HG03442 (cell line): ENCODE results near the gene ZSCAN21.

Experiments used
- ATAC-seq: cut with Tn5 transposase; IDR thresholded peaks from one replicate; pipeline ENCODE4 v1.9.1; 2021; ENCODE audit warnings: mild to moderate bottlenecking, moderate library complexity; ENCODE audit not compliant: unreplicated experiment

Gene ZSCAN21

GRCh38 chr7:100072462-100072861 is 22.9 kb downstream of the ZSCAN21 start:
- no peak for ATAC-seq

DNA sequence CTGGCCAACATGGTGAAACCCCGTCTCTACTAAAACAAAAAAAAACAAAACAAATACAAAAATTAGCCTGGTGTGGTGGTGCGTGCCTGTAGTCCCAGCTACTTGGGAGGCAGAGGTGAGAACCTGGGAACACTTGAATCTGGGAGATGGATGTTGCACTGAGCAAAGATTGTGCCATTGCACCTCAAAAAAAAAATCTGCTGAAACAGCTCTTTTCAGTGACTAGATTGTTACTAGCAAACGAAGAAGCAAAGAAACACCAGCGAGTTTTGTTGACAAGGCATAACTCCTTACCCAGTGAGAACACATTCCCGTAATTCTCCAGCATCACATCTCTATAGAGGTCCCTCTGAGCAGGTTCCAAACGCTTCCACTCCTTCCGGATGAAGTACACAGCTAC is 25.3 kb downstream of the ZSCAN21 start:
- ATAC-seq = no peak

DNA sequence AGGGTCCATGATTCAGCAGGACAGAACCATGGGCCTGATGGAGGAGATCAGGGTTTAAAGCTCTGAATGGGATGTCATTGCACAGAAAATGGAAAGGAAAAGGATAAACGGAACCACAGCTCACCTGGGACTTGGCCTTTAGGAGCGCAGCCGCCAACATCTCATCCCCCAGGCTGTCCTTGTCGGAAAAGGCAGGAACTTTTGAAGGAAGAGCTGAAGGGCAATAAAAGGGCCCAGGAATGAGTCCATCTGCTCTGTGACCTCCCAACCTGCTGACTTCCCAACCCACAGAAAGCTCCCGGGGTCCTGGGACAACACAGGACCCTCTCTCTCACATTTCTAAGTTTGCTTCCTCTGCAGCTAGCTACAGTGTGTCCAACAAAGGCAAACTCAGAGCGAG is 25.8 kb downstream of the ZSCAN21 start:
- ATAC-seq = no peak

- ATAC-seq = no peak
These were observed 27.6 kb downstream of the ZSCAN21 start for GRCh38 chr7:100077205-100077604.

DNA sequence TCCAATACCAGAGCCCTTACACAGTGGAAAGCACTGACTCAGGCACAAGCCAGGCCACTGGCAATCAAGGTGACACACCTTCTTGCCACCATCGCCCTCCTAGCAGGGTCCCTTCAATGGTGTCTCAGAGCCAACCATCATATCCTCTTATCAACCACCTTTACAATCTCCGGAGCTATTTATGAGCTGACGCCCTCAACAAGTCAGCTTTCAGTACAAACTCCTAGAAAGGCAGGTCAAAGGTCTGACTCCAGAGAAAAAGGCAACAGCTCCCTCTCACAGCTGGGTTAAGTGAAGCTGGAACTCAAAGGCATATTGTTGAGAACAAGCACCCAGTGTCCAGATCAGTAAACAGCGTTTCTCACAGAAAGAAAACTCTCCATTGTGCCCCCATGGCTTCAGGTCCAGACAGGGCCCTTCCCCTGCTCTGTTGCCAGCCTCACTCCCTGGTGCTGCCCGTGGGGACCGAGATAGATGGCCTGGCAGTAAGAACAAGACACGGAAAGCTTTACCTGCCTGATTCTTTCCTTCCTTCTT is 29.5 kb downstream of the ZSCAN21 start:
- no peak for ATAC-seq

DNA sequence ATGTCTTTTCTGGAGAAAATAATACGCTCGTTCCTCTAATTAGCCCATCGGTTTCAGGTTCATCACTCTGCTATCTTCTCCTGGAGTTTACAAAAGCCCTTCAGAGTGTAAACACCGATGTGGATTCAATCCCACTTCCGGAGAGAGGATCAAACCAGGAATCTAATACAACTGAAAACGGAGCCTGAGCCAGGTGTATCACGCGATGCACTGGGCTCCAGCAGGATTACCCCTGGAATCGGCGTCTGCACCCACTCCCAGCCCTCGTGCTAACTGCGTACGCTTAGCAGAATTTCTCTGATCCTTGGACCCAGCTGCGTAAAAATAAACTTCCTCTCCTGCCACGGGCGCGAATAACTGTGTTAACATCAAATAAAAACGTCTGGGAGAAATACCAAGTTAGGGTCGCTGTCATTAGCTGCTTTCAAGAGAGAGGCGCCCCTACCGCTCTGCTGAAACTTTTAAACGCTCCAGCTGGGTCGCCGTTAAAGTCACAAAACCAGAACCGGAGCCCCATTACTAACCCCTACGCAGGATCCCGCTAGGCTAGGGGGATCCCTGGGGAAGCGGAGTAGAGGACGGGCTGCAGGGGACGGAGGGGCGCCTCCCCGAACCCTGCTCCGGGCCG is 31.4 kb downstream of the ZSCAN21 start:
- no peak for ATAC-seq

GRCh38 chr7:100081535-100082102 is 32.0 kb downstream of the ZSCAN21 start, which contains the start of gene ZNF3:
TSS of gene ZNF3 (minus strand) at chr7:100081723. CDS start at chr7:100077357, 4,366 bp downstream.
- ATAC-seq = peak; percentile 76

DNA sequence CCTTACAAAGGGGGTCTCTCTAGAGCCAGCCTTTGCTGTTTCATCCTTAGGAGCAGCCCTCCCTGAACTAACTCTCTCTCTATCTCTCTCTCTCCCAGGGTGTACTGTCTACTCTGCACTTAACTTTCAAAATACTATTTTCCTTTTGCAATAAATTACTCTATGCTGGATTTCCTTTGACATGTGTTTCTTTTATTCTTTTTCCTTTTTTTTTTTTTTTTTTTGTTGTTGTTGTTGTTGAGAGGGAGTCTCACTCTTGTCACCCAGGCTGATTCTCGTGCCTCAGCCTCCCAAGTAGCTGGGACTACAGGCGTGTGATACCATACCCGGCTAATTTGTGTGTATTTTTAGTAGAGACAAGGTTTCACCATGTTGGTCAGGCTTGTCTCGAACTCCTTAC is 33.4 kb downstream of the ZSCAN21 start:
- no peak for ATAC-seq

DNA sequence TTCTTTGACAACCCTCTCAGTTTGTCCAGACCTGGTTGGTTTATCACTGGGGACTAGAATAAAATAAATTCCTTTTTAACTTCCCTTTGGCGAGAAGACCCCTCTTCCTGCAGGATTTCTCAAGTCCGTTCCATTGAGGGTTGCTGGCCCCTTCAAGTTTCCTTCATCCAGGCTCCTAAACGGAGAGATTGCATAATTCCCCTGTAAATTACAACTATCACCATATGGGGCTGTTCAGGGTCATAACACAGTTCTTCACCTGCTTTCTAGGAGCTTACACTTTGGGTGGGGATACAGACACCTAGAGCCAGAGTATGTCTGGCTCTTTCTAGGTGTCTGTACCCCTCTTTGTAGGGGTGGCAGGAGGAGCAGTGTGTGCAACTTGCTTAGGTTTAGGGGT is 35.9 kb downstream of the ZSCAN21 start:
- no peak for ATAC-seq

GRCh38 chr7:100087055-100087750 is 37.6 kb downstream of the ZSCAN21 start:
- ATAC-seq = no peak

DNA sequence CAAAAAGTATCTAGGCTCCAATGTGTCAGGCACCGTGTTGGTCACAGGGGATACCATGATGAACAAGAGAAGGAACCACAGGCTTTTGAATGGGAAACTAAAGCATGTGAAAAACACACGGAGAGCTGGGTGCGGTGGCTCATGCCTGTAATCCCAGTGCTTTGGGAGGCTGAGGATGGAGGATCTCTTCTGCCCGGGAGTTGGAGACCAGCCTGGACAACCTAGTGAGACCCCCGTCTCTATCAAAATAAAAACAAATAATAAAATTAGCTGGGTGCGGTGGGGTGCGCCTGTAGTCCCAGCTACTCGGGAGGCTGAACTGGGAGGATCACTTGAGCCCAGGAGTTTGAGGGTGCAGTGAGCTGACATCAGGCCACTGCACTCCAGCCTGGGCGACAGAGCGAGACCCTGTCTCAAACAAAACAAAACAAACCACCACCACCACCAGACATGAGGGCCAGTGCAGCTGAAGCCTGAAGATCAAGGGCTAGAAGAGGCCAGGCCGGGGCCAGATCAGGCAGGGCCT is 38.6 kb downstream of the ZSCAN21 start:
- ATAC-seq = no peak

- no peak for ATAC-seq
These were observed 39.3 kb downstream of the ZSCAN21 start, which contains the start of gene COPS6 for GRCh38 chr7:100088621-100089457. TSS of gene COPS6 (plus strand) at chr7:100088969. CDS start at chr7:100088991, 22 bp downstream.

GRCh38 chr7:100089458-100090196 is 40.1 kb downstream of the ZSCAN21 start:
- no peak for ATAC-seq

GRCh38 chr7:100090527-100091410 is 41.2 kb downstream of the ZSCAN21 start:
- no peak for ATAC-seq

DNA sequence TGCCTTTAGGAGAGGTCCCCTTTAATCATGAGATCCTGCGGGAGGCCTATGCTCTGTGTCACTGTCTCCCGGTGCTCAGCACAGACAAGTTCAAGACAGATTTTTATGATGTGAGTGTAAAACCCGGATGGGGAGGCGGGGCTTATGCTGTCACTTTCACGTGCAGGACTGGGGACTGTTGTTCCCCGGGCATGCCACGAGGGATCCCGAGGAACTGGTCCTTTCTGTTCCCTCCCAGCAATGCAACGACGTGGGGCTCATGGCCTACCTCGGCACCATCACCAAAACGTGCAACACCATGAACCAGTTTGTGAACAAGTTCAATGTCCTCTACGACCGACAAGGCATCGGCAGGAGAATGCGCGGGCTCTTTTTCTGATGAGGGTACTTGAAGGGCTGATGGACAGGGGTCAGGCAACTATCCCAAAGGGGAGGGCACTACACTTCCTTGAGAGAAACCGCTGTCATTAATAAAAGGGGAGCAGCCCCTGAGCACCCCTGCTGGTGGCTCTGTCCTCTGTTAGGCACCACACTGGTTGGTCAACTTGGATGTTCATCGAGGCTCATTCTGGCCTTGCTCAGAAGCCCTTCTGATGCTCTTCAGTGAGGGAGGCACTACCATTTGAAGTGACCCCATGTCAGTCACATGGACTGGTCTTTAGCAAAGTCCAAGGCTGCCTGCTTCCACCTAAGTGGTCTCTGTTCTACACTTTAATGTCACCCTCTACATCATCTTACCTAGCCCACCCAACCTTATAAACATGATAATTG is 42.0 kb downstream of the ZSCAN21 start:
- ATAC-seq = no peak

- ATAC-seq = no peak
These were observed 43.5 kb downstream of the ZSCAN21 start for GRCh38 chr7:100093054-100093453.

DNA sequence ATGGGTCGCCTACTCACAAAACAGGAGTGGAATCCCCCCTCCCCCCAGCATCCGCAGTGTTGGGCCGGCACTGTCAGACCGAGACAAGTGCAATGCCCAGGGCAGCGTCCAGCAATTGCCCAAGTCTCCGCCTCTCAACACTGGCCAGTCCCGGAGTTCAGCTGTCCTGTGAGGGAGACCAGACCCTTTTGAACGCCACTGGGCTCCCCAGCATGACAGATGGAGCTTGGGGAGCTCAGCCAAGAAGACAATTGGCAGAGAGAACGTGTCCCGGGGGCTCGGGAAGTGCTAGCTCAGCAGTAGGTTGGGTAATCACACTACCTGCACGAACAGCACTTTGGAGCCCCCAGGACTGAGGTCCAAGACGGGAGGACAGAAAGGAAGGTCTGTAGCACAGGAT is 43.9 kb downstream of the ZSCAN21 start:
- no peak for ATAC-seq

- no peak for ATAC-seq
These were observed 44.4 kb downstream of the ZSCAN21 start for GRCh38 chr7:100093925-100094486.
